IgD-negative memory B cell (primary cell): ENCODE data around the gene TMEM151A. TPM values are rescaled to one million over a fixed set of nuclear protein-coding genes. Genes with fewer than 3 reads are reported as not detected.
A peak's percentile ranks its signal among the peaks of the same experiment; 100 is the strongest.
"Not testable (repeated sequence)": the region's sequence is repeated elsewhere in the genome, so short reads cannot be mapped to it uniquely, and the experiment has no call there.

Experiments used
- H3K27ac Mint-ChIP-seq, 3 donors: one replicate each; pipeline ENCODE4 v1.8.0; 2020 to 2022; ENCODE audit warnings: mild to moderate bottlenecking in 3 of 3, mixed read lengths in 3 of 3, moderate library complexity in 1 of 3
- H3K27me3 Mint-ChIP-seq: one replicate; pipeline ENCODE4 v1.8.0; 2021; ENCODE audit warnings: mixed read lengths
- H3K36me3 Mint-ChIP-seq: one replicate; pipeline ENCODE4 v1.8.0; 2020; ENCODE audit warnings: mild to moderate bottlenecking, mixed read lengths
- H3K4me1 Mint-ChIP-seq, 3 donors: one replicate each; pipeline ENCODE4 v1.8.0; 2020 to 2022; ENCODE audit warnings: mixed read lengths in 3 of 3, mild to moderate bottlenecking in 1 of 3
- H3K4me3 Mint-ChIP-seq, 4 donors: one replicate each; pipeline ENCODE4 v1.8.0; 2020 to 2022; ENCODE audit warnings: mild to moderate bottlenecking in 4 of 4, mixed read lengths in 4 of 4, moderate library complexity in 3 of 4
- H3K9me3 Mint-ChIP-seq, 3 donors: one replicate each; pipeline ENCODE4 v1.8.0; 2020 to 2021; ENCODE audit warnings: mixed read lengths in 3 of 3, mild to moderate bottlenecking in 1 of 3
- polyA plus RNA-seq: library from polyadenylated mRNA; unstranded; fragments of 300-500 nt; fragmentation: Illumina TruSeq; gene quantifications from one replicate; pipeline ENCODE4 v1.2.3, GENCODE V29; 2021

TMEM151A gene
- polyA plus RNA-seq, 1 donor from 2014 or later = not detected

GRCh38 chr11:66294626-66295620 lies 3.2 kb downstream of the TMEM151A start:
- peaks cover 13% of the 10 kb centered on the region for H3K27me3 Mint-ChIP-seq
- H3K4me3 Mint-ChIP-seq = peak overlapping the region in 1 of 4 donors; percentile 17
- H3K9me3 Mint-ChIP-seq = no peaks in the 10 kb centered on the region

GRCh38 chr11:66297610-66298009 lies 5.9 kb downstream of the TMEM151A start:
- Mint-ChIP-seq H3K27ac (peak overlapping the region in 1 of 3 donors; percentile 85), H3K27me3 (peaks cover 7% of the 10 kb centered on the region), H3K9me3 (no peaks in the 10 kb centered on the region), H3K4me1 (peaks cover 0 to 3% (median 2%) of the 10 kb centered on the region in 3 donors), H3K36me3 (peaks cover 3% of the 10 kb centered on the region), H3K4me3 (no peak overlapping the region)

More at GRCh38 chr11:66294626-66295620, 3.2 kb downstream of the TMEM151A start:
- H3K4me1 Mint-ChIP-seq = peaks cover 7 to 13% (median 8%) of the 10 kb centered on the region in 3 donors
- no peak overlapping the region for H3K27ac Mint-ChIP-seq
- H3K36me3 Mint-ChIP-seq = peaks cover 3% of the 10 kb centered on the region

DNA sequence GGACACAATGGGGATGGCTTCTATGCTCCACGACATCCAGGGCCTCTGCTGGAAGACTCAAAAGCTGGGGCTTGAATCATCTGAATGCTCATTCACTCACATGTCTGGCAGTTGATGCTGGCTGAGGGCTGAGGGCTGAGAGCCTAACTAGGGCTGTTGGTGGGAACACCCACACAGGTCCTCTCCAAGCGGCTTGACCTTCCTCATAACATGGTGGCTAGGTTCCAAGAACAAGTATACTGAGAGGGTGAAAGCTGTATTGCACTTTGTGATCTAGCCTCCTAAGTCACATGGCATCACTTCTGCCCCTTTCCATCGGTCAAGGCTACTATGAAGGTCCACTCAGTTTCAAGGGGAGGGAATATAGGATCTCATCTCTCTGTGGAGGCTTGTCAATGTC lies 7.5 kb downstream of the TMEM151A start:
- Mint-ChIP-seq H3K4me3 (no peak overlapping the region), H3K9me3 (no peaks in the 10 kb centered on the region), H3K27me3 (no peaks in the 10 kb centered on the region), H3K36me3 (peaks cover 3% of the 10 kb centered on the region), H3K27ac (no peak overlapping the region), H3K4me1 (no peaks in the 10 kb centered on the region)

DNA sequence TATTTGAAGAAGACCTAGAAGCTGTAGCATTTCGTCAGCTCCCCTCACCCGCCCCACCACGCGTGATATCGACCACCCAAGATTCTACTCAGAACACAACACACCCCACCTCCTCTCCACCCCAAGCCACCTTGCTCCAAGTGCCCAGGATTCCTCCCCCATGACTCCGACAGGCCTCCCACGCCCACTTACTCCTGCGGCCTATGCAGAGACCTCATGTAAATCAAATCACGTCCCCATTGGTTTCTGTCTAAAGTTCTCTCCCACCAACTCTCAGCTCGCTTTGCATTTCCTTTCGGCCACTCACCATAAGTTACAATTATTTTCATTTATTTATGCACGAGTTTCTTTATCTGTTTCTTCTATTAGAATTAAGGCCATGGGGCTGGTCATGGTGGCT lies 11.0 kb downstream of the TMEM151A start:
- peaks cover 0 to 1% (median 0%) of the 10 kb centered on the region in 3 donors for H3K4me1 Mint-ChIP-seq
- no peaks in the 10 kb centered on the region for H3K9me3 Mint-ChIP-seq
- peaks cover 3% of the 10 kb centered on the region for H3K27me3 Mint-ChIP-seq
- no peaks in the 10 kb centered on the region for H3K36me3 Mint-ChIP-seq
- H3K4me3 Mint-ChIP-seq = no peak overlapping the region
- H3K27ac Mint-ChIP-seq = peak overlapping the region in 2 of 3 donors; percentile 46 to 53

GRCh38 chr11:66309475-66309874 lies 17.8 kb downstream of the TMEM151A start:
- H3K4me1 Mint-ChIP-seq = peaks cover 0 to 8% (median 4%) of the 10 kb centered on the region in 3 donors
- H3K9me3 Mint-ChIP-seq = no peaks in the 10 kb centered on the region
- no peaks in the 10 kb centered on the region for H3K36me3 Mint-ChIP-seq
- H3K27me3 Mint-ChIP-seq = peaks cover 3% of the 10 kb centered on the region
- peak overlapping the region in 2 of 3 donors; percentile 59 to 86 for H3K27ac Mint-ChIP-seq
- H3K4me3 Mint-ChIP-seq = no peak overlapping the region

- Mint-ChIP-seq H3K4me1 (peaks cover 0 to 8% (median 4%) of the 10 kb centered on the region in 3 donors), H3K4me3 (peak overlapping the region in 1 of 4 donors; percentile 42), H3K9me3 (no peaks in the 10 kb centered on the region), H3K36me3 (no peaks in the 10 kb centered on the region), H3K27ac (no peak overlapping the region), H3K27me3 (no peaks in the 10 kb centered on the region)
These were observed 18.6 kb downstream of the TMEM151A start for GRCh38 chr11:66310324-66310723.

GRCh38 chr11:66310803-66311440 lies 19.2 kb downstream of the TMEM151A start:
- Mint-ChIP-seq H3K27ac (peak overlapping the region in 2 of 3 donors; percentile 39 to 83), H3K4me3 (peak overlapping the region in 1 of 4 donors; percentile 42)
- H3K9me3 Mint-ChIP-seq, H3K4me1 Mint-ChIP-seq, H3K36me3 Mint-ChIP-seq, H3K27me3 Mint-ChIP-seq: not testable (repeated sequence)

GRCh38 chr11:66311470-66311964 lies 19.8 kb downstream of the TMEM151A start:
- Mint-ChIP-seq H3K9me3 (no peaks in the 10 kb centered on the region), H3K4me3 (peak overlapping the region; percentile 88 to 100 (median 96)), H3K4me1 (peaks cover 0 to 9% (median 4%) of the 10 kb centered on the region in 3 donors), H3K27me3 (no peaks in the 10 kb centered on the region), H3K27ac (peak overlapping the region; percentile 83 to 99 (median 94)), H3K36me3 (no peaks in the 10 kb centered on the region)

GRCh38 chr11:66311965-66312548 lies 20.4 kb downstream of the TMEM151A start:
- Mint-ChIP-seq H3K27ac (peak overlapping the region; percentile 83 to 99 (median 94)), H3K27me3 (no peaks in the 10 kb centered on the region), H3K4me3 (peak overlapping the region; percentile 88 to 100 (median 96)), H3K9me3 (no peaks in the 10 kb centered on the region), H3K36me3 (no peaks in the 10 kb centered on the region), H3K4me1 (peaks cover 0 to 9% (median 4%) of the 10 kb centered on the region in 3 donors)

DNA sequence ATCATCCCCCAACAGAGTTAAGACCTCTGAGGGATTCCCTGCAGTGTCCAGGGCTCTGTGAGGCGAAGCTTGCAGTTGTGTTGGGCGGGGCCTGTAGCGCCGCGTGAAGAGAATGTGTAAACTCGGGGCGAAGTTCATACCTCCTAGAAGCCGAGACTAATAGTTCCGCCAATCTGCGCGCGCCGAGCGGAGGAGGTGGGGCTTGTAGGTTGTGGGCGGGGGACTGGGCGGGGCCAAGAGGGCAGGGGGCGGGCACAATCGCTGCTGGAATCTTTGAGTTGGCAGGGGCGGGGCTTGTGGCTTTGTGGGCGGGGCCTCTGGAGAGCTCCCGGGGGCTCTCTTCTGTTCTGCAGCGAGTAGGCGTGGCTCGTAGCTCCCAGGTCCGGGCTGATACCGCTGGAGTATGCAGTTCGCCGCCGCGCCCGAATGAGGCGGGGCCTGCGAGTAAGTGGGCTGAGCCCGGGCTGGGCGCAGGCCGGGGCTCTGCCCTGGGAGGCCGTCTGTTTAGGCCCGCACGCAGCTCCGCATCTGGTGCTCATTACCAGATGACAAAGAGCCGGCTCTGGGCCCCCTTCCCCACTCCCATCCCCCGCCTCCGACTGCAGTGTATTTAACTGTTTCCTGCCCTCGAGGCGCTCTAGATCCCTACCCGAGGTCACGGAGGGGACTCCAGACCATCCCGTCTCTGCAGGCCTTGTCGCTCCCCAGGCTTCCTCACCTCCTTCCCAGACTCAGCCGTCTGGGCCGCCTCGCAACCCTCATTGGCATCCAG lies 21.0 kb downstream of the TMEM151A start:
- H3K9me3 Mint-ChIP-seq = no peaks in the 10 kb centered on the region

DNA sequence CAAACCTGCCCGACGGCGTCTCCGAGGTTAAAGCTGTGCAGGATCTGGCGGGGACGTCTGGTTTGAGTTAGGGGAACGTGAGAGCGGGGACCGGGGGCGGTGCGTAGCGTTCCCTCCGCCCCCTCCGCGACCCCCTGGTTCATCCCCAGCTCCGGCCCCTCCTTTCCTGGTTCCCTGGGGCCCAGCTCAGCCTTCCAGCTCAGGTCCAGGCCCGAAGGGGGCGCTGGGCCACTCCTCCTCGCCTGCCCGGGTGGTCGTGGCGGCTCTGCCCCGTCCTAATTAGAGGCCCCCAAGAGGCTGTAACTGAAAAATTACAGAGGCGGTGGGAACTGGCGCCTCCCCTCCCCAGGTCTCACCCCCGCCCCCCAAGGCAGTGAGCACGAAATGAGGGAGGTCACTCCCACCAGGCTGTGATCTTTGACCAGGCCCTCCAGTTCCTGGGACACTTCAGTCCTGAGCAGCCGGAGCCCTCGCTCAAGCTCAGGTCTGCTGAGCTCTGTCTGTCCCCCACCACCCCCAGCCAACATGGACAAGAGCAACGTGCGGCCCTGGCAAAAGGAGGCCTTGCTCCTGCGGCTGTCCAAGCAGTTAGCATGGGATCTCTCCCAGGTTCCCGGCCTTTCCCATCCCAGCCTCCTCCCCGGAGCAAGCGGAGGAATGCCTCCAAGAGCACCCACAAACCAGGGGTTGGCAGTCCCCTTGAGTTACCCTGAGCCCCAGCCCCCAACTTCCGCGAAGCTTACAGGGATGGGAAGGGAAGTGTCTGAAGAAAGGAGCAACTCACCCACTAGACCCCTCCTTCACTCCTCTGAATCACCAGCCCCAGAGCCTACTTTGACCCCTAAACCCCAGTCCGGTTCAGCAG lies 21.9 kb downstream of the TMEM151A start:
- Mint-ChIP-seq H3K4me3 (peak overlapping the region; percentile 88 to 100 (median 96)), H3K27ac (peak overlapping the region; percentile 83 to 99 (median 94)), H3K27me3 (no peaks in the 10 kb centered on the region), H3K36me3 (no peaks in the 10 kb centered on the region), H3K4me1 (peaks cover 5 to 22% (median 15%) of the 10 kb centered on the region in 3 donors), H3K9me3 (no peaks in the 10 kb centered on the region)

More for the DNA sequence above, 21.0 kb downstream of the TMEM151A start:
- H3K27me3 Mint-ChIP-seq = no peaks in the 10 kb centered on the region
- peak overlapping the region; percentile 88 to 100 (median 96) for H3K4me3 Mint-ChIP-seq
- H3K36me3 Mint-ChIP-seq = no peaks in the 10 kb centered on the region
- H3K4me1 Mint-ChIP-seq = peaks cover 0 to 14% (median 9%) of the 10 kb centered on the region in 3 donors
- H3K27ac Mint-ChIP-seq = peak overlapping the region; percentile 83 to 99 (median 94)

DNA sequence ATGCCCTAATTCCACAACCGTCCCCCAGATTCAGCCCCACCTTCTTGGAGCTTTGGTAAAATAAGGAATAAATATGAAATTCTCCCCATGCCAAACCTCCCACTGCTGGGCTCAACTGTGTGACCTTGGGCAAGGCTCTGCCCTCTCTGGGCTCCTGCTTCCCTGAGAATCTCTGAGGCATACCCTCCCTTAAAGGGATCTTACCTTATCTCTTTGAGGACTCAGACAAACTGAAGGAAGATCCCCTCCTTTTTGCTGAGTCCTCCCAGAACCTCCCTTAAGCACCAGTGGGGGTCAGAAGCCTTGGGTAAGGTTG lies 22.4 kb downstream of the TMEM151A start:
- Mint-ChIP-seq H3K9me3 (no peaks in the 10 kb centered on the region), H3K27ac (peak overlapping the region; percentile 18 to 23 (median 18)), H3K4me3 (peak overlapping the region in 1 of 4 donors; percentile 6), H3K27me3 (no peaks in the 10 kb centered on the region), H3K36me3 (no peaks in the 10 kb centered on the region), H3K4me1 (peaks cover 11 to 27% (median 21%) of the 10 kb centered on the region in 3 donors)
